ENCODE data around the gene POT1. TPM values are rescaled to one million over a fixed set of nuclear protein-coding genes. Genes with fewer than 3 reads are reported as not detected.

POT1 gene
- total RNA-seq, 1 donor from 2014 or later: 28.7 TPM

- intact Hi-C loops (cut with DNase I): no loop called here
- H3K27ac ChIP-seq: no peak overlapping the region
- no peak for TF ChIP-seq CTCF (IDR thresholded peaks at IDR 0.05)
- H3K4me1 ChIP-seq: no peaks in the 10 kb centered on the region
- no peak for DNase-seq (ENCODE audit: low spot score in 2 of 2)
- no peaks in the 10 kb centered on the region for H3K9me3 ChIP-seq
- H3K36me3 ChIP-seq: peaks cover 0 to 13% of the 10 kb centered on the region in 2 donors
- H3K4me3 ChIP-seq: no peak overlapping the region
- no peaks in the 10 kb centered on the region for H3K27me3 ChIP-seq
Measured at GRCh38 chr7:124909808-124910207, 19.8 kb downstream of the POT1 start.

GRCh38 chr7:124908259-124908658 lies 21.4 kb downstream of the POT1 start:
- H3K4me1 ChIP-seq: no peaks in the 10 kb centered on the region
- no peak for DNase-seq (ENCODE audit: low spot score in 2 of 2)
- no peak for TF ChIP-seq CTCF (IDR thresholded peaks at IDR 0.05)

GRCh38 chr7:124907490-124907889 lies 22.1 kb downstream of the POT1 start:
- Histone ChIP-seq H3K4me3 (no peak overlapping the region), H3K9me3 (no peaks in the 10 kb centered on the region), H3K27me3 (no peaks in the 10 kb centered on the region), H3K27ac (no peak overlapping the region), H3K36me3 (peaks cover 0 to 3% of the 10 kb centered on the region in 2 donors), H3K4me1 (no peaks in the 10 kb centered on the region)
- intact Hi-C loops (cut with DNase I): no loop called here
- TF ChIP-seq CTCF (IDR thresholded peaks at IDR 0.05): no peak
- no peak for DNase-seq (ENCODE audit: low spot score in 2 of 2)

More at GRCh38 chr7:124908259-124908658, 21.4 kb downstream of the POT1 start:
- Histone ChIP-seq H3K27me3 (no peaks in the 10 kb centered on the region), H3K36me3 (peaks cover 0 to 3% of the 10 kb centered on the region in 2 donors), H3K27ac (no peak overlapping the region), H3K9me3 (no peaks in the 10 kb centered on the region), H3K4me3 (no peak overlapping the region)
- intact Hi-C loops (cut with DNase I): no loop called here

GRCh38 chr7:124898531-124898930 lies 31.1 kb downstream of the POT1 start:
- peaks cover 0 to 8% of the 10 kb centered on the region in 2 donors for H3K36me3 ChIP-seq
- H3K4me1 ChIP-seq: no peaks in the 10 kb centered on the region
- no peak overlapping the region for H3K27ac ChIP-seq
- no peak for DNase-seq (ENCODE audit: low spot score in 2 of 2)
- intact Hi-C loops (cut with DNase I): no loop called here
- no peak overlapping the region for H3K4me3 ChIP-seq
- no peaks in the 10 kb centered on the region for H3K9me3 ChIP-seq
- no peaks in the 10 kb centered on the region for H3K27me3 ChIP-seq
- TF ChIP-seq CTCF (IDR thresholded peaks at IDR 0.05): no peak

- H3K27me3 ChIP-seq: no peaks in the 10 kb centered on the region
- H3K9me3 ChIP-seq: no peaks in the 10 kb centered on the region
Measured at GRCh38 chr7:124896001-124896400, 33.6 kb downstream of the POT1 start.

More at GRCh38 chr7:124896001-124896400, 33.6 kb downstream of the POT1 start:
- H3K4me3 ChIP-seq: no peak overlapping the region
- intact Hi-C loops (cut with DNase I): no loop called here
- H3K27ac ChIP-seq: no peak overlapping the region
- H3K4me1 ChIP-seq: no peaks in the 10 kb centered on the region
- no peak for DNase-seq (ENCODE audit: low spot score in 2 of 2)
- TF ChIP-seq CTCF (IDR thresholded peaks at IDR 0.05): no peak
- H3K36me3 ChIP-seq: peaks cover 4 to 19% of the 10 kb centered on the region in 2 donors
